ENCODE results near the gene SMARCA2. TPM values are rescaled to one million over a fixed set of nuclear protein-coding genes. Genes with fewer than 3 reads are reported as not detected.

SMARCA2 gene
- total and polyA plus RNA-seq, 9 of the 15 experiments (the other 6 are each of a cell fraction or from before 2014, with no cell fraction given), result 8.0 to 34.8 (median 25.5) TPM

- TF ChIP-seq MGA (IDR thresholded peaks at IDR 0.05) (no peak), GTF2A2 (tag; IDR thresholded peaks at IDR 0.05) (no peak), POLR3G (IDR thresholded peaks at IDR 0.05; ENCODE audit: extremely low read depth, insufficient read length, insufficient replicate concordance) (no peak), ZC3H4 (CRISPR knock-in tag; IDR thresholded peaks at IDR 0.05; ENCODE audit: borderline replicate concordance) (0 out of 2 replicates have a peak, but pooled peaks have one; percentile 18), ZNF347 (CRISPR knock-in tag; IDR thresholded peaks at IDR 0.05; ENCODE audit: low read depth) (no peak), POLR2AphosphoS5 (IDR thresholded peaks at IDR 0.05; ENCODE audit: control insufficient read depth, insufficient read depth, low read depth, low read length) (peak; percentile 61; the same call in 1 of the 2 replicates), USF1 (CRISPR knock-in tag; IDR thresholded peaks at IDR 0.05) (no peak), ZNF12 (CRISPR knock-in tag; IDR thresholded peaks at IDR 0.05) (no peak), ARID4B (CRISPR knock-in tag; IDR thresholded peaks at IDR 0.05) (0 out of 2 replicates have a peak, but pooled peaks have one; percentile 40)
Observed at GRCh38 chr9:2016408-2017330, 1.5 kb downstream of the SMARCA2 start (continued).

Measured in K562 (cell line).